Transverse colon (tissue), 4 donors: Measurements from ENCODE around the gene LMF2. TPM values are rescaled to one million over a fixed set of nuclear protein-coding genes. Genes with fewer than 3 reads are reported as not detected.
A peak's percentile ranks its signal among the peaks of the same experiment; 100 is the strongest.

Experiments used
- DNase-seq: peaks from one replicate; pipeline ENCODE4 v3.0.0-alpha.2; 2019
- H3K27ac ChIP-seq, 4 donors: fragments of 200-600 bp; sonication (generic); 2 replicates each; pipeline ENCODE4 v1.5.1; 2016 to 2018; ENCODE audit warnings: inconsistent platforms in 4 of 4
- H3K27me3 ChIP-seq: fragments of 200-600 bp; sonication (generic); 2 replicates; pipeline ENCODE4 v1.5.1; 2017; ENCODE audit warnings: inconsistent platforms
- H3K36me3 ChIP-seq, 4 donors: fragments of 200-600 bp; sonication (generic); 2 replicates each; pipeline ENCODE4 v1.5.1; 2017 to 2019; ENCODE audit warnings: inconsistent platforms in 4 of 4
- H3K4me1 ChIP-seq, 4 donors: fragments of 200-600 bp; sonication (generic); 2 replicates each; pipeline ENCODE4 v1.5.1; 2017 to 2020; ENCODE audit warnings: inconsistent platforms in 4 of 4
- H3K4me3 ChIP-seq, 4 donors: fragments of 200-600 bp; sonication (generic); 1 replicate in 1 of 4; 2 replicates in 3 of 4; pipeline versions ENCODE4 v1.5.1 to v1.6.1; 2017 to 2019; ENCODE audit warnings: inconsistent platforms in 4 of 4
- H3K9me3 ChIP-seq, 2 donors: fragments of 200-600 bp; sonication (generic); 2 replicates each; pipeline ENCODE4 v1.5.1; 2017 to 2019; ENCODE audit warnings: inconsistent platforms in 2 of 2
- EP300 ChIP-seq: sonication (generic); formaldehyde crosslinking; IDR thresholded peaks from one replicate; pipeline ENCODE4 v1.6.1; 2017; ENCODE audit warnings: antibody characterized with exemption, low read depth
- POLR2A ChIP-seq: fragments of 450-650 bp; IDR thresholded peaks from one replicate; pipeline ENCODE4 v1.6.1; 2016; ENCODE audit warnings: antibody characterized with exemption, mild to moderate bottlenecking, moderate library complexity
- POLR2AphosphoS5 ChIP-seq, 3 donors: sonication (generic); formaldehyde crosslinking; IDR thresholded peaks; one replicate each; pipeline ENCODE4 v1.6.1; 2016; ENCODE audit warnings: antibody characterized with exemption in 3 of 3
- WGBS, 2 donors: methylation state at CpG; one replicate each; pipeline ENCODE4 v1.1.5; 2018; ENCODE audit warnings: low coverage in 1 of 2; 5-methylcytosine and 5-hydroxymethylcytosine counted together
- in situ Hi-C, 4 donors: fragments of 200-750 bp; cut with MboI; loops; one replicate each; pipeline versions ENCODE4 v1.15.0 to v1.15.1; 2017; ENCODE audit warnings: low sequenced_read_pairs in 3 of 4, low pct_ligation_motif_present in 1 of 4, low pct_unique_long_range_greater_than_20kb in 1 of 4
- intact Hi-C: fragments of 100-400 bp; cut with DNase I; formaldehyde crosslinking; loops from one replicate; pipeline ENCODE4 v1.15.1; 2023; ENCODE audit warnings: low total_unique reads
- total RNA-seq, 4 donors: library from RNA; depleted of rRNA; stranded (reverse); fragments of >200 nt; gene quantifications; one replicate each; pipeline ENCODE4 v1.1.0, GENCODE V29; 2016
- TF ChIP-seq, protein P1 (sequence below), 5 experiments: fragments of 200-600 bp in 3 of 5; fragments of 450-650 bp in 2 of 5; sonication (generic) in 3 of 5; IDR thresholded peaks; 1 replicate in 2 of 5; 2 replicates in 3 of 5; pipeline ENCODE4 v1.5.1; 2016 to 2017; ENCODE audit warnings: antibody characterized with exemption in 5 of 5, inconsistent platforms in 3 of 5, mild to moderate bottlenecking in 2 of 5, moderate library complexity in 1 of 5

LMF2 gene
- total RNA-seq, 4 donors from 2014 or later, result 54.0 to 119 (median 79.9) TPM

DNA sequence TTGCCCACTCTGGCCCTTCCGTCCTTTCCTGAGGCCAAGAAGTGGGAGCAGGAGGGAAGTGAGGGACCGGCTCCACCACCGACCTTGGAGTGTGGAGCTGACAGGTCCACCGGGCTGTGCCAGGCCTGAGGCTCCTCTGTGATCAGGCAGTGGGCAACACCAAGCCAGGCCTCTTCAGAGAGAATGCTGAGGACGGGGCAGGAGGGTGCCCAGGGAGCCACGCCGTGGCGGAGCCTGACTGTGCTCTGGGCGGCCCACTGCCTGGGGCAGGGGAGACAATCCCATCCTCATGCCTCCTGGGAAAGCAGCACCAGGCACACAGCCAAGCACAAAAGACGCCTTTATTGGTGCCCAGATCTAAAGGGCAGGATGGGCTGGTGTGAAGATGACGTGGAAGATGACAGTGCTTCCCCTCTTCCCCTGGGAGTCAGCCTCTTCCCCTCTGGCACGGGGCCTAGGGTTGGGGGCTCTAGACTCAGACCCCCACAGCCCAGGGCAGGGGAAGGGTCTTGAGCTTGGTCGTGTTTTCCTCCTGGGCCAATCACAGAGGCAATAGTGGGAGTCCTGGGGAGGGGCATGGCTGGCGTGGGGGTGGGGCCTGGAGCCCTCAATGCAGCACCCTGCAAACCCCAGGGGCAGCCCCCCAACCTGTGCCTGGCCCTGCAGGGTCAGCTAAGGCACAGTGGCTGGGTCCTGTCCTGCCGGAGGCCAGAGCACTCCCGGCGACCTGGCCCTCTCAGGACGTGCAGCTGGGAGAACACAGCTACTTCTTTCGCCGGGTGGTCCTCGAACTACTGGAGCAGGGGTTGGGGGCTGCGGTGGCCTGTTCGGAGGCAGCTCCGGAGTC is 4.7 kb downstream of the LMF2 start:
- 85% methylated on average over 15 of the region's 24 CpGs; no CpG with 5 or more reads in 1 of the 2 donors for WGBS, 2 donors
- no peak for DNase-seq
- no peak overlapping the region for H3K27ac ChIP-seq
- H3K27me3 ChIP-seq, result no peaks in the 10 kb centered on the region
- in situ Hi-C loops (no loop called here), intact Hi-C loops (no loop called here)
- H3K4me3 ChIP-seq, result no peak overlapping the region
- peaks cover 8 to 23% (median 15%) of the 10 kb centered on the region in 4 donors for H3K4me1 ChIP-seq
- no peaks in the 10 kb centered on the region for H3K9me3 ChIP-seq
- peaks cover 0 to 4% (median 0%) of the 10 kb centered on the region in 4 donors for H3K36me3 ChIP-seq
- TF ChIP-seq POLR2A, result no peak

DNA sequence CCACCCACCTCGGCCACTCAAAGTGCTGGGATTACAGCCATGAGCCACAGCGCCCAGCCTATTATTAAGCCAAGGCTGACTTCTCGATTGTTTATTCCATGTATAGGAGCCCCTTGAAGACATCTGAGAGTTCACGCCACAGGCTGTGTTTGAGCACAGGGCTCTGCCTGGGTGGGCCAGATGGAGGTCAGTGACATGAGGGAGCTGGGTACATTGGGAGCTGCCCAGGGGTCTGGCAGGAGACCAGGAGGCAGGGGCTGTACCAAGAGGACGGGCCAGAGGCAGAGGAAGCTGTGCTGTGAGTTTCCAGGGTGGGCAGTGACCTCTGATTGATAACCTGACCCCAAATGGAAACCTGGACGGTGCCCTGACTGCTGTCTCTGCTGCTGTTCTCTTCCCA is 5.4 kb downstream of the LMF2 start:
- Histone ChIP-seq H3K36me3 (peaks cover 0 to 4% (median 0%) of the 10 kb centered on the region in 4 donors), H3K9me3 (no peaks in the 10 kb centered on the region), H3K27ac (no peak overlapping the region), H3K4me3 (no peak overlapping the region), H3K27me3 (no peaks in the 10 kb centered on the region), H3K4me1 (peaks cover 8 to 28% (median 19%) of the 10 kb centered on the region in 4 donors)
- WGBS, 2 donors, result 87% methylated on average over 6 of the region's 6 CpGs; no CpG with 5 or more reads in 1 of the 2 donors
- intact Hi-C loops (no loop called here), in situ Hi-C loops (no loop called here)
- DNase-seq, result no peak
- no peak for TF ChIP-seq POLR2AphosphoS5 (IDR thresholded peaks at IDR 0.05)
- TF ChIP-seq, protein P1, sequence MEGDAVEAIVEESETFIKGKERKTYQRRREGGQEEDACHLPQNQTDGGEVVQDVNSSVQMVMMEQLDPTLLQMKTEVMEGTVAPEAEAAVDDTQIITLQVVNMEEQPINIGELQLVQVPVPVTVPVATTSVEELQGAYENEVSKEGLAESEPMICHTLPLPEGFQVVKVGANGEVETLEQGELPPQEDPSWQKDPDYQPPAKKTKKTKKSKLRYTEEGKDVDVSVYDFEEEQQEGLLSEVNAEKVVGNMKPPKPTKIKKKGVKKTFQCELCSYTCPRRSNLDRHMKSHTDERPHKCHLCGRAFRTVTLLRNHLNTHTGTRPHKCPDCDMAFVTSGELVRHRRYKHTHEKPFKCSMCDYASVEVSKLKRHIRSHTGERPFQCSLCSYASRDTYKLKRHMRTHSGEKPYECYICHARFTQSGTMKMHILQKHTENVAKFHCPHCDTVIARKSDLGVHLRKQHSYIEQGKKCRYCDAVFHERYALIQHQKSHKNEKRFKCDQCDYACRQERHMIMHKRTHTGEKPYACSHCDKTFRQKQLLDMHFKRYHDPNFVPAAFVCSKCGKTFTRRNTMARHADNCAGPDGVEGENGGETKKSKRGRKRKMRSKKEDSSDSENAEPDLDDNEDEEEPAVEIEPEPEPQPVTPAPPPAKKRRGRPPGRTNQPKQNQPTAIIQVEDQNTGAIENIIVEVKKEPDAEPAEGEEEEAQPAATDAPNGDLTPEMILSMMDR (IDR thresholded peaks at IDR 0.05), result no peak
- TF ChIP-seq POLR2A, result no peak
- no peak for TF ChIP-seq EP300

DNA sequence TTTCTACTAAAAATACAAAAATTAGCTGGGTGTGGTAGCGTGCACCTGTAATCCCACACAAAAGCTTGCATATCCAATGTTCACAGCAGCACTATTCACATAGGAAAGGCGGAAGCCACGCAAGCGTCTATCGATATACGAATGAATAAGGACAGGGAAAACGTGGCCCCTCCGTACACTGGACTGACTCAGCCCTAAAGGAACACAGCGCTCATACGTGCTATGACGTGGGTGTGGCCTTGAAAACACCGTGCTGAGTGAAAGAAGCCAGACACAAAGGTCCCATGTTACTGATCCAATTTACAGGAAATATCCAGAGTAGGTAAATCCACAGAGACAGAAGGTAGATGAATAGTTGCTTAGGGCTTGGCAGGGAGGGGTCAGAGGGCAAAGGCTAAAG is 7.0 kb downstream of the LMF2 start:
- TF ChIP-seq, protein P1 (IDR thresholded peaks at IDR 0.05), result no peak
- no peak for TF ChIP-seq EP300
- intact Hi-C loops, result no loop called here
- in situ Hi-C loops, result no loop called here
- Histone ChIP-seq H3K36me3 (peaks cover 0 to 4% (median 0%) of the 10 kb centered on the region in 4 donors), H3K9me3 (no peaks in the 10 kb centered on the region), H3K27me3 (no peaks in the 10 kb centered on the region), H3K27ac (no peak overlapping the region), H3K4me1 (peaks cover 0 to 18% (median 6%) of the 10 kb centered on the region in 4 donors), H3K4me3 (no peak overlapping the region)
- 86 to 96% methylated on average over 4 to 12 of the region's 12 CpGs for WGBS, 2 donors
- no peak for DNase-seq

DNA sequence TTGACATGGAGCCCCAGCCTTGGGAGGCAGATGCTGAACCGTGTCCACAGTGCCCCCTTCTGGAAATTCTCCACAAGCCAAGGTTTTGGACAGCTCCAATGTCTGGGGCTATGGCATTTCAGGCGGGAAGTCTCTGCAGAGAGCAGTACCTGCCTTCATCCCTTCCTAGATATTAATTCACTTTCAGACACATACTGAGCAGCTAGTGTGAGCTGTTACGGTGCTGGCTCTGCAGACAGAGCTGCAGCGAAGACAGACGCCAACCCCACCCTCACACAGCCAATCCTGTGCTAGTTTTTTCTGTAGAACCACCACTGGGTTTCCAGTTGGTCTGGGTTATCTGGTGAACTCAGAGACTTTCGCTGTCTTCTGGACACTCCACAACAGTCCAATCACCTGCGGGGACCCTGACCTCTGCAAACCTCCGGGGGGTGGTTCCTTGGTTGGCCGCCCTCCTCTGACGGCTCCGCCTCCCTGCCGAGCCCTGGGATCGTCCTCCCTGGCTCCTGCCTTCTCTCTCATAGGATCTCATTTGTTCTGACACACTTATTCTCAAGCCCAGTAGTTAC is 9.1 kb downstream of the LMF2 start:
- TF ChIP-seq POLR2A (no peak), EP300 (no peak), POLR2AphosphoS5 (IDR thresholded peaks at IDR 0.05) (no peak)
- TF ChIP-seq, protein P1 (IDR thresholded peaks at IDR 0.05), result peak; percentile 56 to 72 (median 58)
- peak overlapping the region in 1 of 4 donors; percentile 58 for H3K27ac ChIP-seq
- H3K9me3 ChIP-seq, result no peaks in the 10 kb centered on the region
- H3K4me1 ChIP-seq, result peaks cover 0 to 18% (median 6%) of the 10 kb centered on the region in 4 donors
- H3K27me3 ChIP-seq, result no peaks in the 10 kb centered on the region
- WGBS, 2 donors, result 0 to 8% methylated on average over 1 to 13 of the region's 13 CpGs
- H3K4me3 ChIP-seq, result no peak overlapping the region
- in situ Hi-C loops, result loop anchor here in 1 of 4 donors (10.0 kb wide), 1 partner anchor 234 kb away; the partner anchor contains the start of gene MAPK12
- peak; percentile 84 for DNase-seq
- intact Hi-C loops, result no loop called here
- H3K36me3 ChIP-seq, result no peaks in the 10 kb centered on the region
